GM23338 (cell line): ENCODE results near the gene R3HDM2. TPM values are rescaled to one million over a fixed set of nuclear protein-coding genes. Genes with fewer than 3 reads are reported as not detected.

Experiments
- ATAC-seq: fragments of 200-7000 bp; cut with Tn5 transposase; 3 replicates; pipeline ENCODE4 v1.9.1; 2020
- DNase-seq: peaks from one replicate; pipeline ENCODE4 v3.0.0-alpha.2; 2015; ENCODE audit warnings: low spot score
- H2AFZ ChIP-seq: fragments of 200-600 bp; sonication (generic); 2 replicates; pipeline ENCODE4 v1.8.0; 2016; ENCODE audit warnings: antibody characterized with exemption, mild to moderate bottlenecking, moderate library complexity
- H3F3A ChIP-seq: fragments of 200-600 bp; sonication (generic); replicated peaks from 2 replicates; pipeline ENCODE4 v1.8.0; 2017; ENCODE audit warnings: antibody characterized with exemption, mixed run types, low read depth
- H3K27ac ChIP-seq: fragments of 200-600 bp; sonication (generic); 2 replicates; pipeline ENCODE4 v1.6.1; 2016; ENCODE audit warnings: low read depth
- H3K27me3 ChIP-seq: fragments of 200-600 bp; sonication (generic); 2 replicates; pipeline ENCODE4 v1.8.0; 2016; ENCODE audit warnings: mild to moderate bottlenecking, mixed run types, moderate library complexity; ENCODE audit not compliant: insufficient read depth
- H3K36me3 ChIP-seq: fragments of 200-600 bp; sonication (generic); 2 replicates; pipeline ENCODE4 v1.8.0; 2016; ENCODE audit warnings: mild to moderate bottlenecking; ENCODE audit not compliant: insufficient read depth
- H3K4me1 ChIP-seq: fragments of 200-600 bp; sonication (generic); 2 replicates; pipeline ENCODE4 v1.8.0; 2016; ENCODE audit warnings: mild to moderate bottlenecking, moderate library complexity; ENCODE audit not compliant: insufficient read depth
- H3K4me2 ChIP-seq: fragments of 200-600 bp; sonication (generic); 2 replicates; pipeline ENCODE4 v1.7.1; 2017; ENCODE audit warnings: mixed run types
- H3K4me3 ChIP-seq: fragments of 200-600 bp; sonication (generic); 2 replicates; pipeline ENCODE4 v1.6.1; 2016; ENCODE audit warnings: mixed run types
- H3K79me2 ChIP-seq: fragments of 200-600 bp; sonication (generic); replicated peaks from 2 replicates; pipeline ENCODE4 v1.8.0; 2017; ENCODE audit warnings: mild to moderate bottlenecking; ENCODE audit not compliant: insufficient read depth
- H3K9me2 ChIP-seq: fragments of 200-600 bp; sonication (generic); 2 replicates; pipeline ENCODE4 v1.8.0; 2017; ENCODE audit not compliant: insufficient read depth
- H4K20me1 ChIP-seq: fragments of 200-600 bp; sonication (generic); replicated peaks from 2 replicates; pipeline ENCODE4 v1.8.0; 2017; ENCODE audit warnings: mild to moderate bottlenecking; ENCODE audit not compliant: insufficient read depth
- H3K27ac Mint-ChIP-seq: 2 replicates; pipeline ENCODE4 v1.8.0; 2020; ENCODE audit warnings: inconsistent platforms, mild to moderate bottlenecking, moderate library complexity, mixed read lengths
- H3K27me3 Mint-ChIP-seq: 3 replicates; pipeline ENCODE4 v1.8.0; 2022; ENCODE audit warnings: low read depth, mild to moderate bottlenecking, moderate library complexity, mixed read lengths, inconsistent platforms; ENCODE audit not compliant: insufficient read depth, poor library complexity
- H3K36me3 Mint-ChIP-seq: 3 replicates; pipeline ENCODE4 v1.8.0; 2021; ENCODE audit warnings: low read depth, mild to moderate bottlenecking, inconsistent platforms, moderate library complexity, mixed read lengths
- H3K4me1 Mint-ChIP-seq: 3 replicates; pipeline ENCODE4 v1.8.0; 2020; ENCODE audit warnings: mild to moderate bottlenecking, inconsistent platforms, mixed read lengths
- H3K4me3 Mint-ChIP-seq: 3 replicates; pipeline ENCODE4 v1.8.0; 2021; ENCODE audit warnings: moderate library complexity, mild to moderate bottlenecking, inconsistent platforms, mixed read lengths
- H3K9me3 Mint-ChIP-seq: 3 replicates; pipeline ENCODE4 v1.8.0; 2020; ENCODE audit warnings: moderate library complexity, mild to moderate bottlenecking, inconsistent platforms, mixed read lengths
- CREB1 ChIP-seq: fragments of 250-450 bp; sonication (Bioruptor Pico); IDR thresholded peaks from 2 replicates; pipeline ENCODE4 v1.5.0; 2020; ENCODE audit warnings: low read depth, mild to moderate bottlenecking, moderate library complexity
- EZH2 ChIP-seq: fragments of 200-600 bp; sonication (generic); IDR thresholded peaks from one replicate; pipeline ENCODE4 v1.8.0; 2017; ENCODE audit warnings: antibody characterized with exemption, mild to moderate bottlenecking, low read depth; ENCODE audit not compliant: unreplicated experiment
- EZH2phosphoT487 ChIP-seq: fragments of 200-600 bp; sonication (generic); IDR thresholded peaks from one replicate; pipeline ENCODE4 v1.8.1; 2018; ENCODE audit warnings: antibody characterized with exemption; ENCODE audit not compliant: unreplicated experiment
- JUNB ChIP-seq: IDR thresholded peaks from one replicate; pipeline ENCODE4 v1.6.1; 2016; ENCODE audit warnings: antibody characterized with exemption; ENCODE audit not compliant: unreplicated experiment
- NANOG ChIP-seq: IDR thresholded peaks from 2 replicates; pipeline ENCODE4 v1.6.1; 2016; ENCODE audit warnings: antibody characterized with exemption, borderline replicate concordance
- POLR2AphosphoS5 ChIP-seq: IDR thresholded peaks from 2 replicates; pipeline ENCODE4 v1.6.1; 2016; ENCODE audit warnings: antibody characterized with exemption, low read depth
- REST ChIP-seq: IDR thresholded peaks from one replicate; pipeline ENCODE4 v1.6.1; 2018; ENCODE audit warnings: antibody characterized with exemption; ENCODE audit not compliant: unreplicated experiment
- STAT1 ChIP-seq: IDR thresholded peaks from one replicate; pipeline ENCODE4 v1.6.1; 2016; ENCODE audit warnings: antibody characterized with exemption; ENCODE audit not compliant: unreplicated experiment
- ZNF114 ChIP-seq: fragments of 250-450 bp; sonication (Bioruptor Pico); IDR thresholded peaks from 2 replicates; pipeline ENCODE4 v1.5.0; 2020; ENCODE audit warnings: mild to moderate bottlenecking, moderate library complexity
- ZNF331 ChIP-seq: fragments of 250-450 bp; sonication (Bioruptor Pico); IDR thresholded peaks from 2 replicates; pipeline ENCODE4 v1.5.0; 2020; ENCODE audit warnings: low read depth, mild to moderate bottlenecking, moderate library complexity
- ZNF462 ChIP-seq: fragments of 250-450 bp; sonication (Bioruptor Pico); IDR thresholded peaks from 2 replicates; pipeline ENCODE4 v1.5.0; 2020; ENCODE audit warnings: mild to moderate bottlenecking, moderate library complexity
- polyA plus RNA-seq: library from polyadenylated mRNA; unstranded; fragments of >200 nt; fragmentation: Nextera tagmentation; extraction: Ambion mirVana; gene quantifications from 2 replicates; pipeline ENCODE4 v1.2.1, GENCODE V29; 2016
- total RNA-seq: library from RNA; depleted of rRNA; stranded (reverse); fragments of >200 nt; shearing (Covaris generic); gene quantifications from 2 replicates; pipeline ENCODE4 v1.2.3, GENCODE V29; 2014
- TF ChIP-seq, protein P1 (sequence below): IDR thresholded peaks from 2 replicates; pipeline ENCODE4 v1.6.1; 2016; ENCODE audit warnings: antibody characterized with exemption
- TF ChIP-seq, protein P2 (sequence below), 2 experiments: fragments of 200-600 bp in 1 of 2; sonication (generic) in 1 of 2; conservative IDR thresholded peaks; 2 replicates each; pipeline versions ENCODE4 v1.5.1 to v1.6.1; 2016 to 2017; ENCODE audit warnings: antibody characterized with exemption in 2 of 2, low read depth in 2 of 2, mild to moderate bottlenecking in 2 of 2, moderate library complexity in 1 of 2

The R3HDM2 gene
- total and polyA plus RNA-seq, 2 experiments from 2014 or later = 9.6 to 19.6 TPM

DNA sequence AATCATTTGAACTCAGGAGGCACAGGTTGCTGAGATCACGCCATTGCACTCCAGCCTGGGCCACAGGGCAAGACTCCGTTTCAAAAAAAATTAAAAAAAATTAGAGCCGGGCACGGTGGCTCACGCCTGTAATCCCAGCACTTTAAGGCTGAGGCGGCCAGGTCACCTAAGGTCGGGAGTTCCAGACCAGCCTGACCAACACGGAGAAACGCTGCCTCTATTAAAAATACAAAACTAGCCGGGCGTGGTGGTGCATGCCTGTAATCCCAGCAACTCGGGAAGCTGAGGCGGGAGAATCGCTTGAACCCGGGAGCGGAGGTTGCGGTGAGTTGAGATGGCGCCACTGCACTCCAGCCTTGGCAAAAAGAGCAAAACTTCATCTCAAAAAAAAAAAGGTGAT lies 35.7 kb downstream of the R3HDM2 start:
- DNase-seq = no peak
- Histone ChIP-seq H3F3A (no peaks in the 10 kb centered on the region), H3K79me2 (no peaks in the 10 kb centered on the region), H3K27me3 (no peaks in the 10 kb centered on the region), H3K36me3 (no peaks in the 10 kb centered on the region; the same call in 1 of the 2 replicates), H3K4me2 (no peak overlapping the region), H4K20me1 (no peaks in the 10 kb centered on the region; the same call in 1 of the 2 replicates), H2AFZ (no peak overlapping the region), H3K9me2 (no peaks in the 10 kb centered on the region), H3K4me1 (peaks cover 4% of the 10 kb centered on the region; the same call in 1 of the 2 replicates), H3K4me3 (no peak overlapping the region), H3K27ac (no peak overlapping the region)
- peaks cover 4% of the 10 kb centered on the region for H3K27me3 Mint-ChIP-seq
- peaks cover 4% of the 10 kb centered on the region for H3K4me1 Mint-ChIP-seq
- ATAC-seq = no peak
- H3K36me3 Mint-ChIP-seq = peaks cover 19% of the 10 kb centered on the region
- no peak for TF ChIP-seq STAT1
- TF ChIP-seq ZNF331 = no peak
- TF ChIP-seq, protein P1, sequence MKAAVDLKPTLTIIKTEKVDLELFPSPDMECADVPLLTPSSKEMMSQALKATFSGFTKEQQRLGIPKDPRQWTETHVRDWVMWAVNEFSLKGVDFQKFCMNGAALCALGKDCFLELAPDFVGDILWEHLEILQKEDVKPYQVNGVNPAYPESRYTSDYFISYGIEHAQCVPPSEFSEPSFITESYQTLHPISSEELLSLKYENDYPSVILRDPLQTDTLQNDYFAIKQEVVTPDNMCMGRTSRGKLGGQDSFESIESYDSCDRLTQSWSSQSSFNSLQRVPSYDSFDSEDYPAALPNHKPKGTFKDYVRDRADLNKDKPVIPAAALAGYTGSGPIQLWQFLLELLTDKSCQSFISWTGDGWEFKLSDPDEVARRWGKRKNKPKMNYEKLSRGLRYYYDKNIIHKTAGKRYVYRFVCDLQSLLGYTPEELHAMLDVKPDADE = no peak
- TF ChIP-seq POLR2AphosphoS5 = no peak
- TF ChIP-seq NANOG = no peak
- TF ChIP-seq ZNF462 (CRISPR knock-in tag) = no peak
- no peak for TF ChIP-seq REST
- no peak for TF ChIP-seq EZH2phosphoT487
- TF ChIP-seq, protein P2, sequence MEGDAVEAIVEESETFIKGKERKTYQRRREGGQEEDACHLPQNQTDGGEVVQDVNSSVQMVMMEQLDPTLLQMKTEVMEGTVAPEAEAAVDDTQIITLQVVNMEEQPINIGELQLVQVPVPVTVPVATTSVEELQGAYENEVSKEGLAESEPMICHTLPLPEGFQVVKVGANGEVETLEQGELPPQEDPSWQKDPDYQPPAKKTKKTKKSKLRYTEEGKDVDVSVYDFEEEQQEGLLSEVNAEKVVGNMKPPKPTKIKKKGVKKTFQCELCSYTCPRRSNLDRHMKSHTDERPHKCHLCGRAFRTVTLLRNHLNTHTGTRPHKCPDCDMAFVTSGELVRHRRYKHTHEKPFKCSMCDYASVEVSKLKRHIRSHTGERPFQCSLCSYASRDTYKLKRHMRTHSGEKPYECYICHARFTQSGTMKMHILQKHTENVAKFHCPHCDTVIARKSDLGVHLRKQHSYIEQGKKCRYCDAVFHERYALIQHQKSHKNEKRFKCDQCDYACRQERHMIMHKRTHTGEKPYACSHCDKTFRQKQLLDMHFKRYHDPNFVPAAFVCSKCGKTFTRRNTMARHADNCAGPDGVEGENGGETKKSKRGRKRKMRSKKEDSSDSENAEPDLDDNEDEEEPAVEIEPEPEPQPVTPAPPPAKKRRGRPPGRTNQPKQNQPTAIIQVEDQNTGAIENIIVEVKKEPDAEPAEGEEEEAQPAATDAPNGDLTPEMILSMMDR (conservative IDR thresholded peaks at IDR 0.05; ENCODE audit: low read depth in 2 of 2) = no peak
- no peak for TF ChIP-seq JUNB
- TF ChIP-seq EZH2 = no peak
- TF ChIP-seq CREB1 (CRISPR knock-in tag) = no peak
- no peak for TF ChIP-seq ZNF114 (CRISPR knock-in tag)
- H3K27ac Mint-ChIP-seq = no peak overlapping the region
- no peak overlapping the region for H3K4me3 Mint-ChIP-seq
- no peaks in the 10 kb centered on the region for H3K9me3 Mint-ChIP-seq
